ENCODE measurements around the gene SPOCK1. TPM values are rescaled to one million over a fixed set of nuclear protein-coding genes. Genes with fewer than 3 reads are reported as not detected.

SPOCK1 gene
- total and polyA plus RNA-seq, 2 experiments from 2014 or later, result 5.6 to 10.1 TPM

DNA sequence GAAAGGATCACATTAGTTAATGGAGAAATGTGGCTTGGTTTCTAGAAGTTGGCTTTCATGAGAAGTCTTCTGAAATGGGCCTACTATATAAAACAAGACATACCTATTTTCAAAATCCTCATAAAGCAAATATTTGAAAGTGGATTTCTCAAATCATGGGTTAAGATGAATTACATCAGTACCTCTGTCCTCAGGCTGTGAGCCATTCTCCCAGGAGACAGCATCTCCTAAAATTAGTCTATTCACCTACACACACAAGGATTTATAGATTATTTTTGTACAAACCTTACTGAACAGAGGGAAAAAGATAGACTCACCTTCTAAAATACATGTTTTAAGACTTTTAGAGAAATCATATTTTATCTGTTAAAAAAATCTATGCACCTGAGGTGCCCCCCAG is 32.1 kb upstream of the SPOCK1 start:
- Histone ChIP-seq H3K4me2 (no peak overlapping the region), H3K9me2 (replicated peaks; ENCODE audit: insufficient read depth) (no peaks in the 10 kb centered on the region), H4K20me1 (ENCODE audit: insufficient read depth, poor library complexity, severe bottlenecking) (no peaks in the 10 kb centered on the region), H3K36me3 (replicated peaks; ENCODE audit: insufficient read depth, low read depth) (no peaks in the 10 kb centered on the region), H3K27ac (no peak overlapping the region), H2AFZ (no peak overlapping the region), H3K9me3 (ENCODE audit: low read depth) (no peaks in the 10 kb centered on the region), H3K27me3 (no peaks in the 10 kb centered on the region), H3K4me1 (ENCODE audit: insufficient read depth) (no peaks in the 10 kb centered on the region), H3K79me2 (no peaks in the 10 kb centered on the region), H3K4me3 (no peak overlapping the region)
- TF ChIP-seq EZH2phosphoT487 (IDR thresholded peaks at IDR 0.05; ENCODE audit: low read depth, severe bottlenecking, unreplicated experiment) (no peak), EZH2 (IDR thresholded peaks at IDR 0.05; ENCODE audit: borderline replicate concordance) (no peak)
- TF ChIP-seq, protein P1, sequence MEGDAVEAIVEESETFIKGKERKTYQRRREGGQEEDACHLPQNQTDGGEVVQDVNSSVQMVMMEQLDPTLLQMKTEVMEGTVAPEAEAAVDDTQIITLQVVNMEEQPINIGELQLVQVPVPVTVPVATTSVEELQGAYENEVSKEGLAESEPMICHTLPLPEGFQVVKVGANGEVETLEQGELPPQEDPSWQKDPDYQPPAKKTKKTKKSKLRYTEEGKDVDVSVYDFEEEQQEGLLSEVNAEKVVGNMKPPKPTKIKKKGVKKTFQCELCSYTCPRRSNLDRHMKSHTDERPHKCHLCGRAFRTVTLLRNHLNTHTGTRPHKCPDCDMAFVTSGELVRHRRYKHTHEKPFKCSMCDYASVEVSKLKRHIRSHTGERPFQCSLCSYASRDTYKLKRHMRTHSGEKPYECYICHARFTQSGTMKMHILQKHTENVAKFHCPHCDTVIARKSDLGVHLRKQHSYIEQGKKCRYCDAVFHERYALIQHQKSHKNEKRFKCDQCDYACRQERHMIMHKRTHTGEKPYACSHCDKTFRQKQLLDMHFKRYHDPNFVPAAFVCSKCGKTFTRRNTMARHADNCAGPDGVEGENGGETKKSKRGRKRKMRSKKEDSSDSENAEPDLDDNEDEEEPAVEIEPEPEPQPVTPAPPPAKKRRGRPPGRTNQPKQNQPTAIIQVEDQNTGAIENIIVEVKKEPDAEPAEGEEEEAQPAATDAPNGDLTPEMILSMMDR (IDR thresholded peaks at IDR 0.05; ENCODE audit: poor library complexity), result no peak
- DNase-seq (ENCODE audit: low spot score), result no peak

DNA sequence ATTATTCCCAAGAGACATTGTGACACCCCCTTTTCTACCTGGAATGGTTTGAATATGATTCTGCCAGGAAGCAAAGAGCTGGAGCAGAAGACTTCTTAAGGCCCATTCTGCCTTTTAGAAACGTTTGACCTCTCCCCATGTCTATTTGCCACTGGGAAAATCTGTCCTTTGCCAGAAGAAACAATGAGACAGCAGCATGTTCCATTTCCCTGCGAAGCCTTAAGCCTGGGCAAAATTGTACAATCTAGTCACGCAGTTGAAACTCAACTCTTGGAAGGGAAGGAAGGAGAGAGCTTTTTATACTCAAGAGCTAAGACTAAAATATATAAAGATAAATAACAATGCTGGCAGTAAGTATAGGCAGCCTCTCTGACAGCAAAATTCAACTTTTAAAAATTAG is 22.1 kb upstream of the SPOCK1 start:
- H3K9me2 ChIP-seq (replicated peaks; ENCODE audit: insufficient read depth), result no peaks in the 10 kb centered on the region
- 72% methylated on average over 3 of the region's 3 CpGs for WGBS (ENCODE audit: low lambda C conversion rate, missing lambda C conversion rate)
- no peak for TF ChIP-seq EZH2phosphoT487 (IDR thresholded peaks at IDR 0.05; ENCODE audit: low read depth, severe bottlenecking, unreplicated experiment)
- TF ChIP-seq, protein P1 (IDR thresholded peaks at IDR 0.05; ENCODE audit: poor library complexity), result no peak
- no peak for TF ChIP-seq EZH2 (IDR thresholded peaks at IDR 0.05; ENCODE audit: borderline replicate concordance)

DNA sequence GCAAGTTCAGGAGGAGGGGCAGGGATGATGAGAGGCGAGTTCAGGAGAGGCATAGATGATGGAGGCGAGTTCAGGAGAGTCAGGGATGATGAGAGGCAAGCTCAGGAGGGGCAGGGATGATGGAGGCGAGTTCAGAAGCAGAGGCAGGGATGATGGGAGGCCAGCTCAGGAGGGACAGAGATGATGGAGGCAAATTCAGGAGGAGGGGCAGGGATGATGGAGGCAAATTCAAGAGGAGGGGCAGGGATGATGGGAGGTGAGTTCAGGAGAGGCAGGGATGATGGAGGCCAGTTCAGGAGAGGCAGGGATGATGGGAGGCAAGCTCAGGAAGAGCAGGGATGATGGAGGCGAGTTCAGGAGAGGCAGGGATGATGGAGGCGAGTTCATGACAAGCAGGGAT is 17.8 kb upstream of the SPOCK1 start:
- H3K36me3 ChIP-seq (replicated peaks; ENCODE audit: insufficient read depth, low read depth), result no peaks in the 10 kb centered on the region
- H2AFZ ChIP-seq, result no peak overlapping the region
- 70% methylated on average over 3 of the region's 5 CpGs for WGBS (ENCODE audit: low lambda C conversion rate, missing lambda C conversion rate)
- no peak for TF ChIP-seq EZH2phosphoT487 (IDR thresholded peaks at IDR 0.05; ENCODE audit: low read depth, severe bottlenecking, unreplicated experiment)
- TF ChIP-seq EZH2 (IDR thresholded peaks at IDR 0.05; ENCODE audit: borderline replicate concordance), result no peak
- TF ChIP-seq, protein P1 (IDR thresholded peaks at IDR 0.05; ENCODE audit: poor library complexity), result no peak
- H3K27ac ChIP-seq, result no peak overlapping the region
- no peaks in the 10 kb centered on the region for H3K9me2 ChIP-seq (replicated peaks; ENCODE audit: insufficient read depth)
- H3K79me2 ChIP-seq, result no peaks in the 10 kb centered on the region
- no peaks in the 10 kb centered on the region for H4K20me1 ChIP-seq (ENCODE audit: insufficient read depth, poor library complexity, severe bottlenecking)
- no peaks in the 10 kb centered on the region for H3K27me3 ChIP-seq
- H3K4me2 ChIP-seq, result no peak overlapping the region
- no peaks in the 10 kb centered on the region for H3K9me3 ChIP-seq (ENCODE audit: low read depth)
- no peak overlapping the region for H3K4me3 ChIP-seq
- DNase-seq (ENCODE audit: low spot score), result no peak
- H3K4me1 ChIP-seq (ENCODE audit: insufficient read depth), result no peaks in the 10 kb centered on the region

More for the DNA sequence above, 22.1 kb upstream of the SPOCK1 start:
- DNase-seq (ENCODE audit: low spot score), result no peak
- Histone ChIP-seq H3K4me1 (ENCODE audit: insufficient read depth) (no peaks in the 10 kb centered on the region), H4K20me1 (ENCODE audit: insufficient read depth, poor library complexity, severe bottlenecking) (no peaks in the 10 kb centered on the region), H3K27me3 (peaks cover 6% of the 10 kb centered on the region), H3K27ac (no peak overlapping the region), H3K36me3 (replicated peaks; ENCODE audit: insufficient read depth, low read depth) (no peaks in the 10 kb centered on the region), H3K9me3 (ENCODE audit: low read depth) (no peaks in the 10 kb centered on the region), H3K4me3 (no peak overlapping the region), H3K4me2 (no peak overlapping the region), H3K79me2 (no peaks in the 10 kb centered on the region), H2AFZ (no peak overlapping the region)

DNA sequence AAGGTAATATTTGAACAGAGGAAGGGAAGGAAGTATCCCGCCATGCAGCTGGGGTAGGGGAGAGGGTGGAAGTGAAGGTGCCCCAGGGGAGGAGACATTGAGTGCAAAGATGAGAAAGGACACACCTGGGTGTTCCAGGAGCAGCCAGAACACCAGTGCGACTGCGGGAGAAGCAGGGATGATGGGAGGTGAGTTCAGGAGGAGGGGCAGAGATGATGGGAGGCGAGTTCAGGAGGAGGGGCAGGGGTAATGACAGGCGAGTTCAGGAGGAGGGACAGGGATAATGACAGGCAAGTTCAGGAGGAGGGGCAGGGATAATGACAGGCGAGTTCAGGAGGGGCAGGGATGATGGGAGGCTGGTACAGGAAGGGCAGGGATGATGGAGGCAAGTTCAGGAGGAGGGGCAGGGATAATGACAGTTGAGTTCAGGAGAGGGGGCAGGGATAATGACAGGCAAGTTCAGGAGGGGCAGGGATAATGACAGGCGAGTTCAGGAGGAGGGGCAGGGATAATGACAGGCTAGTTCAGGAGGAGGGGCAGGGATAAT is 17.2 kb upstream of the SPOCK1 start:
- no peaks in the 10 kb centered on the region for H3K36me3 ChIP-seq (replicated peaks; ENCODE audit: insufficient read depth, low read depth)
- TF ChIP-seq, protein P1 (IDR thresholded peaks at IDR 0.05; ENCODE audit: poor library complexity), result no peak
- TF ChIP-seq EZH2phosphoT487 (IDR thresholded peaks at IDR 0.05; ENCODE audit: low read depth, severe bottlenecking, unreplicated experiment) (no peak), EZH2 (IDR thresholded peaks at IDR 0.05; ENCODE audit: borderline replicate concordance) (no peak)
- H3K9me3 ChIP-seq (ENCODE audit: low read depth), result no peaks in the 10 kb centered on the region
- H3K27me3 ChIP-seq, result no peaks in the 10 kb centered on the region
- no peak overlapping the region for H3K4me3 ChIP-seq
- no peaks in the 10 kb centered on the region for H3K9me2 ChIP-seq (replicated peaks; ENCODE audit: insufficient read depth)
- H3K4me2 ChIP-seq, result no peak overlapping the region
- no peak for DNase-seq (ENCODE audit: low spot score)
- no peaks in the 10 kb centered on the region for H3K4me1 ChIP-seq (ENCODE audit: insufficient read depth)
- H3K27ac ChIP-seq, result no peak overlapping the region
- no peaks in the 10 kb centered on the region for H3K79me2 ChIP-seq
- no peak overlapping the region for H2AFZ ChIP-seq
- WGBS (ENCODE audit: low lambda C conversion rate, missing lambda C conversion rate), result 33% methylated on average over 5 of the region's 7 CpGs
- H4K20me1 ChIP-seq (ENCODE audit: insufficient read depth, poor library complexity, severe bottlenecking), result no peaks in the 10 kb centered on the region

Measured in hepatocyte (in vitro differentiated cells).